ENCODE results near the gene TP53RK.
"Not testable (repeated sequence)": the region's sequence is repeated elsewhere in the genome, so short reads cannot be mapped to it uniquely, and the experiment has no call there.

TP53RK gene

DNA sequence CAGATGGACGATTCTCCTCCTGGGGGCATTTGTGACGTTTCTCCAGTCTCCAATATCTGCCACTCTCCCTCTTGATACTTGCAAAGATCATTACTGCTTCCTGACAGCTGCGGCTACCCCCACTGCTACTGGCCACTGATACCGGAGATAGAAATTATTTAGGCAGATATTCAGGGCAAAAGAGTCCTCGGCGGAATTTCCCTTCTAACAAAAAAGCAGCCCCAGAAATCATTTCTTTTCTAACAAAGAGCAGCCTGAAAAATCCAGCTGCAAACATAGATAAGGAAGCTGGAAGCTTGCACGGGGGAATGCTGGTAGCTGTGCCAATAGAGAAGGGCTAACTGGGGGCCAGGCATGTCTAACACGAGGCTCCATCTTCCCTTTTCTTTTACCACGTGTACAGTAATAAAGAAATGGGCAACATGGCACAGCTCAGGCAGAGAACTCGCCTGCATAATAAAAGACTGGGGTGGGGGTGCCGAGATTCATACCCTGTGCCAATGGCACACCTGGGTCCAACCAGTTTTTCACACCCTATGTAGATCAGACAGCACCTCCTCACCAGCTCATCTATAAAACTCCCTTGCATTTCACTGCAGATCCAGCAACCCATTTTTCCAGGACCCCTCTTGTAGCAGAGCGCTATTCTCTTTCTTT is 6.1 kb downstream of the TP53RK start:
- no peak for DNase-seq (ENCODE audit: low read depth)

DNA sequence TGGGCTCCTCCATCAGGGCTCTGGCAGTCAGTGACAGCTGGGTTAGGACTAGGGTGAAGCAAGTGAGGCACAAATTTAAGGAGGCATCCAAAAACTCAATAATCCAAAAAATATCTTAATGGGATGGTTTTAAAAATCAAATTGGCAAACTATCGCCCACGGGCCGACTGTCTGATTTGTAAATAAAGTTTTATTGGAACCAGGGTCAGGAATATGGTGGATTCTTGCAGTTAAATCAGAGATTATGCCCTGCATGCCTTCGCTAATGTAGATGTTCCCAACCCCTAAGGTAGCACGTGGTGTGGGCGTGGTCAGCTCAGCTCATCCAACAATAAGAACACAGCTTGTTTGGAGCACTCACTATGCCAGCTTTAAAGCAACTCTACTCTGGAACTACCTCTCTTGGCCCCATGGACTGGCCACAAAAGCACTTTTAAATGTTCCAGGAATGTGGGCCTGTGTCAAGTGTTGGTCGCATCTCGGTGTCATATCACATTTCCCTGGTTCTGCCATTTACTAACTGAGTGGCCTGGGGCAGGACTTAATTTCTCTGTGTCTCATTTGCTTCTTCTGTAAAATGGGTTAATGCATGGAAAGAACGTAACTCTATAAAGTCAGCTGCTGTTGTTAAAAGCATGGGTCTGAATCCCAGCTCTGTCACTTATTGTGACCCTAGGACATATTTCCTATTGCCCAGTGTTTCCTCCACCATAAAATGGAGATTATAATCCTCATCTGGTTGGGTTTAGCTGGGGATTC is 7.0 kb downstream of the TP53RK start:
- DNase-seq (ENCODE audit: low read depth) = no peak

DNA sequence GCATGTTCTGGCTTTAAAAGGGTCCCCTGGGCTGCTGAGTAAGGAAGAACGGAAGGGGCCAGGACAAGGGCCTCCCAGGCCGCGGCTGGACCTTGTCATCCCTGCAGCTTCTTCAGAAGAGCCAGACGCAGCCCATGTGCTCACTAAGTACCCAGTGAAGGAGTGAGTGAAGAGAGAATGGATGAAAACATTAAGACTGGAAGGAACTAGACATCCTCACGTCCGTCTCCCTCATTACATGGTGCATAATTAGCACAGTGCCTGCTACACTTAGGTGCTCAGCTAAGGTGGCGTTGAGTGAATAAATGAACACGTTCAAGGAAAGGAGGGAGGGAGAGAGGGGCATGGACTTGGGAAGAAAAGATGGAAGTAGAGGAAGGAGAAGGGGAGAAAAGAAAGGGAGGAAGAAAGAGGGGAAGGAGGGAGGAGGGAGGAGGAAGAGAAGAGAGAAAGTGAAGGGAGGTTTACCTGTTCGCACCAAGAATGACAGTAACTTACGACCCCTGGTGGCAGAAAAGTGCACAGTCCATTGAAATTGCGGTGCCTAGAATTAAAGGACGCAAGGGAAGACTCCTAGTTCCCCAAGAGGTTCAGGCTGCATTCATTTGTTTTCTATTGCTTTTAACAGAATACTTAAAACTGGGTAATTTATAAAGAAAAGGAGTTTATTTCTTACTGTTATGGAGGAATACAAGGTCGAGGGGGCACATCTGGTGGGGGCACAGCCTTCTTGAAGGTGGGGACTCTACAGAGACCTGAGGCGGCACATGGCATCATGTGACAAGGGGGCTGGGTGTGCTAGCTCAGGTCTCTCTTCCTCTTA is 8.0 kb downstream of the TP53RK start:
- DNase-seq (ENCODE audit: low read depth) = peak; percentile 49

DNA sequence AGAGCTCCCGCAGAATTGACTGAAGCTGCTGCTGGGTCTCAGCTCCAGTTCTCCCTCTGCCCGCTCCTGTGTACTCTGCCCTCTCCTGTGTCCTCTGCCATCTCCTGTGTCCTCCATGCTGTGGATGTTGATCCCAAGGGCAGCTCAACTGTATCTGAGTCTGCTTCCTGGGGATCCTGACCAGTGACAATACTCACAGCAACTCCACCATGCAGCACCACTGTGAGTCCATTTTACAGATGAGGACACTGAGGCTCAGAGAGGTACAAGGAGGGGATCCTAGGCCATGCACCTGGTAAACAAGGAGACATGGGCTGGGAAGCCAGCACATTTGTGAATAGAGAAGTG is 8.6 kb downstream of the TP53RK start:
- no peak for DNase-seq (ENCODE audit: low read depth)

DNA sequence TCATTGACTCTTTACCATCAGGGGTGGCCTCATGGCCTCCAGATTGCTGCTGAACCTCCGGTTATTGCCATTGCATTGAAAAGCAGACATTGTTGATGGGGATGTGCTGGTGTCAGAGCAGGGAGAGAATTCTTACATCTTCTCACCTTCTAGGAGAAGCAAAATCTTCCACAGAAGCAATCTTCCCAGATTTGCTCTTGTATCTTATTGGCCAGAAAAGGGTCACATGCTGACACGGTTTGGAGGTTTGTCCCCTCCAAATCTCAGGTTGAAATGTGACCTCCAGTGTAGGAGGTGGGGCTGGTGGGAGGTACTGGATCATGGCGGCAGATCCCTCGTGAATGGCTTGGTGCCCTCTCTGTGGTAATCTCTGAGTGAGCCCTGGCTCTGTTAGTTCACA is 10.7 kb downstream of the TP53RK start:
- DNase-seq (ENCODE audit: low read depth) = no peak

DNA sequence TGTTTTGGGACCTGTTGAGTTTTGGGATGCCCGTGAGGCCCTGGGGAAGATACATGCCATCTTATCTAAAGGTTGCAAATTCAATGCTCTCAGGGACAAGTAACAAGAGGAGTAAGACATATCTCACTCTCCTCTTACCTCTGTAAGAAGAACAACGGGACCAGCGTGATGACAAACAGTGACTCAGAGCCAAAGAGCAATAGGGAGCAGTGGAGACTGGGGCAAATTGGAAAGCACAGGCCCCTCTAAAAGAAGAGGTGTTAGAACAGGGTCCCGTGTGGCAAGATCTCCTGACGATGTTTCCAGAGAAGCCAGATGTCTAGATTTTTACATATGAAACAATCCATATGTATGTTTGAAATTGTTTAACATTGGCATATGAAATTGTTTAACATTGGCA is 11.6 kb downstream of the TP53RK start:
- no peak for DNase-seq (ENCODE audit: low read depth)

DNA sequence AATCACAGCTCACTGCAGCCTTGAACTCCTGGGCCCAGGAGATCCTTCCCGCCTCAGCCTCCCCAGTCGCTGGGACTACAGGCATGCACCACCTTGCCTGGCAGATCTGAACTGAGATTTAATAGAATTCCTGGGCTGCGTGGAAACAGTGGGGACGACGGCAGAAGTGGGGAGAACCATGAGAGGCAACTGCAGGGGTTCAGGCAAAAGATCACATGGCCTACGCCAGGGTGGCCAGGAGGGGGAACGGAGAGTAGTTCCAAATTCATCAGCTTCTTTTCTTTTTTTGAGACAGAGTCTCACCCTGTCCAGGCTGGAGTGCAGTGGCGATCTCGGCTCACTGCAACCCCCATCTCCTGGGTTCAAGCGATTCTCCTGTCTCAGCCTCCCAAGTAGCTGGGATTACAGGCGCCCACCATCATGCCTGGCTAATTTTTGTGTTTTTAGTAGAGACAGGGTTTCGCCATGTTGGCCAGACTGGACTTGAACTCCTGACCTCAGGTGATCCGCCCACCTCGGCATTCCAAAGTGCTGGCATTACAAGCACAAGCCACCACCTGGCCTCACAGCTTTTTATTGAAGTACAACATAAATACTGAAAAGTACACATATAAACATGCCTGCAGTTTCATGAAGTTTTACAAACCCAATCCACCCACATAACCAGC is 12.5 kb downstream of the TP53RK start:
- not testable (repeated sequence) for DNase-seq (ENCODE audit: low read depth)

DNA sequence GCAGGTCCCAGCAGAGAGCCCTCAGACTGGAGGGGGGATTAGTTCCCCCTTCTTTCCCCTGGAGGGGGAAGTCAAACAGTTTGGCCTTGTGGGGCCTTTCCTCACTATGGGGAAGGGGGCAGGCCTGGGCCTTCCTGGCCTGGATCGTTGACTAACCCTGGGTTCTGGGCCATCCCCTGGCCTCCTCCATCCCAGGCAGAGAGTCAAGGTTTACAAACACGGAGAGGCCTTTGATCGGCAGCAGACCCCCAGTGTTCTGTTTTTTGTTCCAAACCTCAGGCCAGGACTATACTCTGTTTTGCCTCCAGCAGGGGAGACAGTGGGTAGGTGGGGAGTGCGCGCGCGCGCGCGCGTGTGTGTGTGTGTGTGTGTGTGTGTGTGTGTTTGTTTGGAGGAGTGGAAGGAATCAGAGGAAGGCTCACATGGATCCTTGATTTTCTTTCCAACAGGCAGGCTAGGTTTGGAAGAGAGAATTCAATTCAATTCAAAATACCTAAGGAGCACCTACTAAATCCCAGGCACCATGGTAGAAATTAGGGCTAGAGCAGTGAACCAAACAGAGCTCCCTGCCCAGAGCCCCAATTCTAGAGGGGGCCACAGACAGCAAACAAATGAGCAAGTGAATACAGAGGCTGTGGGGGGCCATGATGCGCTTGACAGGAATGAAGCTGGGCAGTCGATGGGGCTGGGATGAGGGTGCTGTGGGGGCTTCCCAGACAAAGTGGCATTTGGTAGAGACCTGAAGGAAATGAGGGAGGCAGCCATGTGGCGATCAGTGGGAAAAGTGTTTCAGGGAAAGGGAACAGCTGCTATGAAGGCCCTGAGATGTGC is 14.8 kb downstream of the TP53RK start:
- DNase-seq (ENCODE audit: low read depth) = no peak

DNA sequence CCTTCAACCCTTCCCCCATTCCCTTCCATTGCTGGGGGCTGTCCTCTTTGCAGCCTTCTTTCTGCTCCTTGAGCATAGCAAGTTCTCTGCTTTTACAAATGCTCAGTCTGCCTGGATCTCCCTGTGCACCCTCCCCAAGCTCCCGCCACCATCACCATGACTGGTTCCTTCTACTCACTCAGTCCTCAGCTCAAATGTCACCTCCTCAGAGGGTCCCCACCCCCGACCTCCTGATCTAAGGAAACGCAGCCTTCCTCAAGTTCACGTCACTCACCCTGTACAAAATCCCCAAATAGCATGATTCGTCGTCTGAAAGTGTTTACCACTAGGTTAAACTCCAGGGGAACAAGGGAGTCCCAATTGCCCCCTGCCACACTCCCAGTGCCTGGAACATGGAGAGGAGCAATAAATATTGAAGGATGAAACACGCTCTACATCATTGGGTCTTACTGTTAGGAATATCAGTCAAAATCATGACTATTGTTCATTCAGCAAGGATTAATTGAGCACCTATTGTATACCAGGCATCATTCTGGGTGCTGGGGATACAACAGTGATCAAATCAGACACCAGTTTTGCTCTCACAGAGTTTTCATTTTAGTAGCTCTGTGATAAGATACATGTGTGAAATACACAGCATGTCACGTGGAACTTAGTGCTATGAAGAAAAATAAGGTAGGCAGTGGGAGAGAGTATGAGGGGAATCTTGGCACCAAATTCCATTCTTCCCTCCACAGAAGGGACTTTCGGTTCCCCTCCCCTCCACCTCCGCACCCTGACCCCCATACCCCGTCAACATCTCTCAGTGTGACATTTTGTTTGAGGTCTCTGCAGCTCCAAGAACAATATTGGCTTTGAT is 15.6 kb downstream of the TP53RK start:
- no peak for DNase-seq (ENCODE audit: low read depth)

DNA sequence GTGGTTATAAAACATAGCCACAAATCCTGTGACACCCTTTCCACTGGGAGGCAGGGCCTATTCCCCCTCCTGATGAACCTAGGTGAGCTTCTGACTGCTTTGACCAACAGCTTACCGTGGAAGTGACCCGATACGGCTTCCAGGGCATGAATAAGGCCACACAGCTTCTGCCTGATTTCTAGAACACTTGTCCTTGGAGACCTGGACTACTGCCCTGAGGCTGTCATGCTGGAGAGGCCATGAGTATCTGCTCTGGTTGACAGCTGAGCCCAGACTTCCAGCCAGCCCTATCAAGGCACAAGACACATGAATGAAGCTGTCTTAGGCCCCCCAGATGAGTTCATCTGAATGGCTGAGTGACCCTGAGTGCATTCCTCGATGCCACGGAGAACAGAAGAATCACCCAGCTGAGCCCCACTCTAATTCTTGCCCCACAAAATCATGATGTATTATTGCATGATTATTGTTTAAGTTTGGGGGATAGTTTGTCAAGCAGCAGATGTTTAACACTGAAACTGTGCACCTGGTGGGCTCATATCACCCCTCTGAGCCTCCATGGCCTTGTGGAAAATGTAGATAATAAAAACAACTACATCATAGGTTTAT is 16.6 kb downstream of the TP53RK start:
- no peak for DNase-seq (ENCODE audit: low read depth)

DNA sequence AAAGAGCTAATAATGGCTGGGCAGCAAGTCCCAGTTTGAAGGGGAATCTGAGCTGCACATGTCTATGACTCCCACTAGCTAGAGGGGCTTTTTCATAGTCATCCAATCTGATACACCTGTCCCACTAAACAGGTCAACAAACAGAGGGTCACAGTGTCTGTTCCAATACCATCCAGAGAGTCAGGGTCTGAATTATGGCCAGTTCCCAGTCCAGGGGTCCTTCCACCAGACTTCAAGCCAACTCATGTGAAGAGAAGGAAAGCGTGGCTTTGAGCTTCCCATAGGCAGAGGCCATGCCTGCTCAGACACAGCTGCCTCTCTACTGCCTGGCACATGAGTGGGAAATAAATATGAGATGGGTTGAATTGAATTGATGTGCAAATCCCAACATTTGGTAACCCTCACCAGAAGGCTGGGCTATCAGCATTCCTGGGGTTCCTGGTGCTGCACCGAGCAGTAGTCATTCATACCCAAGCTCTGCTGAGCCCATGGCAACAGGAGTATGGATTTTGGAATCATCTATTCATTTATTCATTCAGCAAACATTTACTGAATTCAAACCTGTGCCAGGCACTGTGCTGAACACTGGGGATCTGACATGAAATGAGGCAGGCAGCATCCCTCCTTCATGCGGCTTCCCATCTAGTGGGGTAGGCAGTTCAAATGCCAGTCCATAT is 17.2 kb downstream of the TP53RK start:
- no peak for DNase-seq (ENCODE audit: low read depth)

DNA sequence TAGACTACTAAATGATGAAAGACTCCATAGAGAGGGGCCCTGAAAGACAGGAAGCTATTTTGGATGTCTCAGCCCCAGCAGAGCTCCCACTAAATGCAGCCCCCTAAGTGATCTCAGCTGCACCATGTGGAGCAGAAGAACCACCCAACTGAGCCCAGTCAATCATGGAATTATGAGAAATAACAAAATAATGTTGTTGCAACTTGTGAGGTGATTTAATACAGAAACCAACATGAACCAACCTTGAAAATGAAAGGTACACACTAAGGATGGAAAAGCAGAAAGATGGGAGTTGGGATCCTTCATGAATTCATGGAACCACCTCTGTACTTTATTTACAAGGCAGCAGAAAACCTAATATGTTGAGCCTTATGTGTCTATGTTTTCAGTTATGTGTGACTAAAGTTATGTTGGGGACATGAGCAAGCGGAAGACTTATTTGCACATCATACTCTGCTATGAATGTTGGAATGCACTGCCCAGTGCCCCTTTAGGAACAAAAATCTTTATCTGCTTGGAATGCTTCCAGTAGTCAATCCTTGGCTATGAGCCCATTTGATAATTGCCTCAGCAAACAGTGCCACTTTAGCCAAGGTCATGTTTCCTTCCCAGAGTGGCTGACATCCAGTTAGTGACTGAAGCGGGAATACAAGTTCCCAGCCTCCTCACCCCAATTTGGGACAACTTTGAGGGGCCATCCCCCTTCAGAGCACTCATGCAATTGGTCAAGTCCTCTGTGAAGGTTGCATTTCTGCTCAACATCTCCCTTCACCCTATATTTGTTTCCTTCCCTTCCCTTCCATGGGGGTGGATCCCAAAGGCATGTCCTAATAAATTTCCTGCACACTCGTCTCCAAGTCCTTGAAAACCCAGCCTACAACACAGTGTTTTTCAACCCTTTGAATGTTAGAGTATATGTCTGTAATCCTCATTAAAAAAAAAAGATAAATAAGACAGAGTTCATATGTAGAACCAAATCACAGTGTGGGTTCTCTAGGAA is 18.4 kb downstream of the TP53RK start:
- DNase-seq (ENCODE audit: low read depth) = no peak

DNA sequence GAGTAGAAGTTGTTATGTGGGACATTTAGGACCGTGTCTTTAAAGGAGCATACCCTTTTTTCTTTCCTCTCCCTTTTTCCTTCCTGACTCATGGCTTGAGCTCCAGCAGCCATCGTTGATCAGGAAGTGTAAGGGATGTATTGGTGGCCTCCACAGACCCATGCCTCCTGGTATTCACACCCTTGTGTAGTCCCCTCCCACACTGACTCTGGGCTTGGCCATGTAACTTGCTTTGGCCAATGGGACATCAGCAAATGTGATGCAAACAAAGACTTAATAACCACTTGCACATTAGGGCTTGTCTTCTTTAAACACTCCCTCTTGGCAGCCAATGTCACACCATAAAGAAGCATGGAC is 19.0 kb downstream of the TP53RK start:
- DNase-seq (ENCODE audit: low read depth) = no peak

DNA sequence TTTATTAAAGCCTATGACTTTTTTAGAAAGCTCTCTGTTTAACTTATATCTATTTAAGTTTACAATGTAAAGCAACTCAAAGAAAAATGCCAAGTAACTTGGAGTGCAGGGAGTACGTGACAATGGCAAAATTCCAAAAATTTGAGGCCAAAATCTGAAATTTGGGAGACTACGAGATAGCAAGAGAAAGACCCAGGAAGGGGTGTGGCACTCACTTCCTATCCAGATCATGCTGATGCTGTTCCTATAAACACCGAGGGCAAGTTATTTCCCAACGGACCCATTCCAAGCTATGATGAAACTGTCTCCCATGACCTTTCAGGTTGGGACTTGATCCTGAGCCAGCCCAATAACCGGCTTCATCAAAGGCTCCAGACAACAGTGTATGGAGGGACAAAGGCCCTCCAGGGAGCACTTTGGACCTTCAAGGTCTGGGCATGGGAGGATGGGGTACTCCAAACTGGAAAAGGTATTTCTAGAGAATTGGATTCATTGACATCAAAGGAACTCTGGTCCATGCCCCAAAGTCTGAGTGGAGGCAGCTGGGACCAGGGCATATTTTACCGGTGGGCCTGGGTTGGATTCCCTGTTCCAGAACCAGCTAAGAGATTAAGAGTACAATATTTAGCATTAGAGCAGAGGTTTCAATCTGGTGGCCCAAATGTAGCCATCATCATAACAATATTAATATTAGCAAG is 22.3 kb downstream of the TP53RK start:
- no peak for DNase-seq (ENCODE audit: low read depth)

DNA sequence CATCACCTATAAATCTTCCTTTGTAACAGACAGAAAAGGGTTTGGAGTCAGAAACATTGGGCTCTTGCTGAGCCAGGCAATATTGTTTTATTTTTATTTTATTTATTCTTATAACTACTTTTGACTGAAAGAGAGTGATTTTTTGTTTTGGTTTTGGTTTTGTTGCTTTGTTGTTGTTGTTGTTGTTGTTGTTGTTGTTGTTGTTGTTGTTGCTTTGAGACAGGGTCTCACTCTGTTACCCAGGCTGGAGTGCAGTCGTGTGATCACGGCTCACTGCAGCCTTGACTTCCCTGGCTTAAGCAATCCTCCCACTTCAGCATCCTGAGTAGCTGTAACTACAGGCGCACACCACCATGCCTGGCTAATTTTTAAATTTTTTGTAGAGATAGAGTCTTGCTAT is 22.9 kb downstream of the TP53RK start:
- no peak for DNase-seq (ENCODE audit: low read depth)

DNA sequence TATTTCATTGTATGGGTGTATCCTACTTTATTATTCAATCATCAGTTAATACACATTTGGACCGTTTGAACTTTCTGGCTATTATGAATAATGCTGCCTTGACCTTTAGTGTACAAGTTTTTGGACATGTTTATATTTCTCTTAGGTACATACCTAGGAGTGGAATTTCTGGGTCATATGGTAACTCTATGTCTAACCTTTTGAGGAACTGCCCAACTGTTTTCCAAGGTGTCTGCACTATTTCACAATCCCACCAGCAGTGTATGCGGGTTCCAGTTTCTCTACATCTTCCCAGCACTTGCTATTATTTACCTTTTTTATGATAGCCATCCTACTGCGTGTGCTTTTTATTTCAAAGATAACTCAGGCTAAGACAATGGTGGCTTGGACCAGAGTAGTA is 23.6 kb downstream of the TP53RK start:
- no peak for DNase-seq (ENCODE audit: low read depth)

DNA sequence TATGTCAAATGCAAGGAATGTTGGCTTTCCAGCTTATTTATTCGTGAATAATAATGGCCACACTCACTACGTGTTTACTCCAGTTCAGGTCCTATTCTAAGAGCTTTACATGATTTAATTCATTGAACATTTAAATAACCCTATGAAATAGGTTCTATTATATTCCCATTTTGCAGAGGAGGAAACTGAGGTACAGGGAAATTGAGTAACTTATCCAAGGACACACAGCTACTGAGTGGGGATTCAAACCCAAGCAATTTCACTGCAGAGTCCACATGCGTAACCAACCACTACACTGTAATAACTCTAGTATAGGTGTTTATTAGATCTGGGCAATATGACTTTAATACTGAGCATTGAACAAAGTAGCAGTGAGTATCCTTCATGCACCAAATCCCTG is 25.7 kb downstream of the TP53RK start:
- DNase-seq (ENCODE audit: low read depth) = no peak

DNA sequence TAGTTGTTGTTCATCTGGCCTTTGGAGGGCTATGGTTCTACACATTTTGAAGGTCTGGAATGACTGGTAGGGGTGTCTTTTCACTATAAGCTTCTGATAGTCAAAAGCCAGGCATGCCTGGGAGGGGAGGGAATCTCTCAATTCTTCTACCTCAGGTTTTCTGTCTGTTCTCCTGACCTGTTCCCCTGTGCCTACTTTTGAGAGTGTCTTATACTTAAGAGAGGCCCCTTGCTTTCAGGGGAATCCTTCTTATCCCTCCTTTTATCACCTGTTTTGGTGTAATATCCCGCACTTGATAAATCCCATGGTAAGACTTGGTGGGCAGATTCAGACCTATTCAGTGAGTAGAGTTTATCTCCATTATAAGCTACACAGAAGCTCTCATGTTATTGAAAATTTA is 27.6 kb downstream of the TP53RK start:
- no peak for DNase-seq (ENCODE audit: low read depth)

Data from T follicular helper cell (primary cell).